AML-193 (cell line): ENCODE results near the gene TMEM135.
"Not testable (repeated sequence)": the region's sequence is repeated elsewhere in the genome, so short reads cannot be mapped to it uniquely, and the experiment has no call there.

Experiments used
- DNase-seq, 2 experiments: peaks; one replicate each; lab custom pipeline; 2025; lab: John Stamatoyannopoulos, UW

The TMEM135 gene

DNA sequence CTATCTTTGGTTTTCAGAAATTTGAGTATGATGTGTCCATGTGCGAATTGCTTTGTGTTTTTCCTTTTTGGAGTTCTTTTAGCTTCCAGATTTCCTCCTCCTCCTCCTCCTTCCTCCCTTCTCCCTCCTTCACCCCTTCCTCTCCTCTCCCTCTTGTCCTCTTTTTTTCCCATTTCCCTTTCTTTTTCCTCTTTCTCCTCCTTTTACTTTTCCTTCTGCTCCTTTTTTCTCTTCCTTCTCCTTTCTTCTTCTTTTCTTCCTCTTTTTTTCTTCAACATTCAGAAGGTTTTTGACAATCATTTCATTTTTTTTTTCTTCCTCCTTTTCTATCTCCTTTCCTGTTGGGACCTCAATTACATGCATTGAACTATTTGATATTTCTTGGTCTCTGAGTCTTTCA, 104.9 kb downstream of the TMEM135 start:
- no peak for DNase-seq

DNA sequence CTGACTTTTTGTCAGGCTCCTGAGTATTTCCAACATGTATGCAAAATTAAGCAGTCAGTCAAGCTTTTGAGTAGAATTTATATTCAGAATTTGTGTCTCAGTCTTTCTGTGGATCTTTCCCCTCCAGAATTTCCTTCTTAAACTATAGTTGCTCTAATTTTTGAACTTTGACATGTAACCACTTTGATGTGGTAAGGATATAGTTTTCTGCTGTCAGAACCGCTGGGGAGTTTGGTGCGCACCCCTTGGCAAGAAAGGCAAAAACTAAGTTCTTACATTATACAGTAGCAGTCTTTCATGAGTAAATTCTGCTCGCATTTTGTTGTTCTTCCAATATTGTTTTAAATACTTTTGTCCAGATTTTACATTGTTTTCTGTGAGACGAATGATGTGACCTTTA, 105.9 kb downstream of the TMEM135 start:
- DNase-seq, result no peak

DNA sequence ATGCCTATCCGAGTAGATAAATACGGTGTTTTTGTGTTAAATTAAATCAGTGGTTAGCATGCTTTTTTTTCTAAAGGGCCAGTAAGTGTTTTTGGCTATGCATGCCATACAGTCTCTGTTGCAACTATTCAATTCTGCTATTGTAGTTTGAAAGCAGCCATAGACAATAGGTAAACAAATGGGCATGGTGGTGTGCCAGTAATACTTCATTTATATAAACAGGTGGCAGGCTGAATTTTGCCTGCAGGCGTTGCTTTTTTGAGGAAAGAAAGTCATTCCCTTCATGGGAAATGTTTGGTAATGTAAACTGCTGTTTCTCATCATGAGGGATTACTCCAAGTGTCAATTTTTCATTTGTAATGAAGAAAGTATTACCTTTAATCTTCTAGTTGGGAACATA, 106.5 kb downstream of the TMEM135 start:
- DNase-seq, result no peak

DNA sequence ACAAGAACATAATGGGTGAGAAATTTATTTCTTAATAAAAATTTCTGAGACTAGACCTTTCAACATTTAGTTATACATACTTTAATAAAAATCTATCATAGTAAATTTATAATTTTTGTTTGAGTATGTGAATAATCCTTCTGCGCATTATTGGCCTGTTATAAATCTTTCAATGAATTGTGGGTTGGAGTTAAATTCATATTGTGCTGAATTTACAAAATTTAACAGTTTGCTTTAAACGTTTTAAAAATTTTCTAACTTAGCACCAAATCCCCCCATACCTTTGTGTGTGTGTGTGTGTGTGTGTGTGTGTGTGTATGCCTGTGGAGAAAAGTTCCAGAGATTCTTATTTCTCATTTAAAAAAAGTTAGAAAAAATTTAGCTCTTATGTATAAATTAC, 111.0 kb downstream of the TMEM135 start:
- DNase-seq, result no peak

DNA sequence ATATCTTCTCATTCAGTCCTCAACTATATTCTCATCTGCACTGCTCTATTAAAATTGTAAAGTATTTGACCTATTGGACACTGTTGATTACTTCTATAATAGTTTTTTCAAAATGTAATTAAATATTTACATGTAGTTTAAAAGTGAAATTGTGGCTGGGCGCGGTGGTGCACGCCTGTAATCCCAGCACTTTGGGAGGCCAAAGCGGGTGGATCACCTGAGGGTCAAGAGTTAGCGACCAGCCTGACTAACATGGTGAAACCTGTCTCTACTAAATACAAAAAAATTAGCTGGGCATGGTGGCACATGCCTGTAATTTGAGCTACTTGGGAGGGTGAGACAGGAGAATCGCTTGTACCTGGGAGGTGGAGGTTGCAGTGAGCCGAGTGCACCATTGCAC, 112.0 kb downstream of the TMEM135 start:
- DNase-seq, result not testable (repeated sequence)

DNA sequence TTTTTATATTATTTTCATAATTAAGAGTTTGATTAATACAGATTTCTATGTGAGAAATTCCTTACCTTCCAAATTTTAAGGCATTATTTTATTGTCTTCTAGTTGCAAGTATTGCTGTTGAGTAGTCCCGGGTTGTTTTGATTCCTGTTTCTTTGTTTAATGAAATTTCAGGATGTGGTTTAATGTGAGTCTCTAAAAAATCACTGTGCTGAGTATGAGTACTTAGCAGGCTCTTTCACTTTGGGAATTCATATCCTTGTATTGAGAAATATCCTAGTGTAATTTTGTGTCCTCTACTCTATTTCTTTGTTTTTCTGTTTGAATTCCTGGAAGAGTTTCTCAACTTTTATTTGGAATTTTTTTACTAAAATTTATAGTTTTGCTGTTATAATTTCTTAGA, 113.2 kb downstream of the TMEM135 start:
- DNase-seq, result no peak

DNA sequence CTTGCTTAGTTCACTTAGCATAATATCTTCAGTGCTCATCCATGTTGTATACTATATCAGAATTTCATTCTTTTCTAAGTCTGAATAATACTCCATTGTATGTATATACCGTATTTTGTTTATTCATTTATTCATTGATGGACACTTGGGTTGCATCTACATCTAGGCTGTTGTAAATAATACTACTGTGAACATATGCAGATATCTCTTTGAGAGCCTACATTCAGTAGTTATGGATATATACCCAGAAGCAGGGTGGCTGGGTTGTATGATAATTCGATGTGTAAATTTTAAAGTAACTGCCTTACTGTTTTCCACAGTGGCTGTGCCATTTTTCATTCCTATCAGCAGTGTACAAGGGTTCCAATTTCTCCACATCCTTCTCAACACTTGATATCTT, 116.5 kb downstream of the TMEM135 start:
- no peak for DNase-seq

DNA sequence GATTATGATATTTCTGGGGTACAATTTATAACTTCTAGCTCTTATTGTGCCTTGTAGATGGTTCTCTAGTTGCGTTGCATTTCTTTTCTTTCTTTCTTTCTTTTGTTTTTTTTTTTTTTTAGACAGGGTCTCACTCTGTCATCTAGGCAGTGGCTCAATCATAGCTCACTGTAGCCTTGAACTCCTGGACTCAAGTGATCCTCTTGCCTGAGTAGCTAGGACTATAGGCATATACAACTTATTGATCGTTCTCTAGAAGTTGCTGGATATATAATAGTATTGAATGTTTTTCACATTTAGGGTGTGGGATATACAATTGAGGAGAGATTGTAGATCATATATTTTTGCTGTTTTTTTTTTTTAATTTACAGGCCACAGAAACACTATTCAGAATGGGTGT, 119.2 kb downstream of the TMEM135 start:
- DNase-seq, result no peak

DNA sequence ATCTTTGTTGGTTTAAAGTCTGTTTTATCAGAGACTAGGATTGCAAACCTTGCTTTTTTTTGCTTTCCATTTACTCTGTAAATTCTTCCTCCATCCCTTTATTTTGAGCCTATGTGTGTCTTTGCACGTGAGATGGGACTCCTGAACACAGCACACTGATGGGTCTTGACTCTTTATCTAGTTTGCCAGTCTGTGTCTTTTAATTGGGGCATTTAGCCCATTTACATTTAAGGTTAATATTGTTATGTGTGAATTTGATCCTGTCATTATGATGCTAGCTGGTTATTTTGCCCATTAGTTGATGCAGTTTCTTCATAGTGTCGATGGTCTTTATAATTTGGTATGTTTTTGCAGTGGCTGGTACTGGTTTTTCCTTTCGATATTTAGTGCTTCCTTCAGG, 131.3 kb downstream of the TMEM135 start:
- DNase-seq, result not testable (repeated sequence)

DNA sequence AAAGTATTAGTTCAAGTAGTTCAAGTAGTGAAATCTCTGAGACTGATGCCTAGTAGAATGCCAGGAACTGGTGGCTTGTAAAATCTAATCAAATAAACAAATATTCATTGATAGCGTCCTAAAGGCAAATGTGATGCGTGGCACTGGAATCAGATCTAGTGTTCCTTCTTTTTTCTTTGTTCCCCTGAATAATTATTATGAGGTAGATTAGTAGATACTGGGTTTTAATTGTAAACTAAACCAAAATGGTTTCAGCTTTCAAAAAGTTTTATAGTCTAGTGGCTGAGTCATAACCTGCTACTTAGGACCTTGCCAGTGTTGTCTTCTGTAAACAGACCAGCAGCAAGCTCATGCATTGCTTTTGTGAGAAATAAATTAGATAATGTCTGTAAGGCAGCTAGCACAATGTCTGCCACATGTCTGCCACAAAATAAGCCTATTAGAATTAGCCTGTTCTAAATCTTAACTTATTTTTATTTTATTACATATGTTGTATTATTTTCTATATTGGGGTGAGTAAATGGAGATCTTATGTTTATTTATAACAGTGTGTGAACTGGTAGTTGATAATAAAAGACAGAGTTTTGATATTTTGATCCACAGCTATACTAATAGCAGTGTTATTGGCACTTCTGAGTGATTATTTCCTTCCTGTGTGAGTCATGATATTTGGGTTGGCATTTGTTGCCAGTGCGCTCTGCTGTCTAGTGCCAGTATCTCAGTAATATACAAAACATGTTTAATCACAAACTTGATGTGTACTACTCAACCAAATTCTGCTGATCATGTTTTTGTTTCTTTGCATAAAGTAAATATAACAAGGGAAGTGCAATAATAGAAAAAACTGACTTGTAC, 135.7 kb downstream of the TMEM135 start:
- no peak for DNase-seq

DNA sequence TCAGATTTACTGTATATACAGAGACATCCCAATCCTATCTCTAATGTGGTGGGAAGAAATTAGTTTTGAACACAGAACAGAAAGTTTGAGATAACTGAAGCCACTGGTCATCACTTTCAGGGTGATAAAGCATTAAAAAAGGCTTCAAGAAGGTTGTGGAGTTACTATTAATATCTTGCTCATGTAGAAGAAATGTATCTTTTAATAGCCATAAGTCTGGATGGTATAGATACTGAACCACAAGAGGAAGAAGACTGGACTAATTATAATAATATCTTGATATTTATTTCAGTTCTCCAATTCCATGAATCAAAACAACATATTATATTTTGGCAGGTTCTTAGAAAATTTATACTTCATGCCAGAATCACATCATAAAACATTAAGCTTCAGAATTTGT, 137.1 kb downstream of the TMEM135 start:
- no peak for DNase-seq

DNA sequence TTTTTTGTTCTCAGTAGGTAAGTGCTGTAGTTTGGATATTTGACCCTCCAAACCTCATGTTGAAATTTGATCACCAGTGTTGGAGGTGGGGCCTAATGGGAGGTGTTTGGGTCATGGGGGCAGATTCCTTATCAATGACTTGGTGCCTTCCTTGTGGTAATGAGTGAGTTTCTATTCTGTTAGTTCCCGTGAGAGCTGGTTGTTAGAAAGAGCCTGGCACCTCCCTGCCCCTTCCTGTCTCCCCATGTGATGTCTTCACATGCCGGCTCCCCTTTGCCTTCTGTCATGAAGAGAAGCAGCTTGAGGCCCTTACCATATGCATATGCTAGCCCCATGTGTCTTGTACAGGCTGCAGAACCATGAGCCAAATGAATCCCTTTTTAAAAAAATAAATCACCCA, 138.3 kb downstream of the TMEM135 start:
- no peak for DNase-seq

DNA sequence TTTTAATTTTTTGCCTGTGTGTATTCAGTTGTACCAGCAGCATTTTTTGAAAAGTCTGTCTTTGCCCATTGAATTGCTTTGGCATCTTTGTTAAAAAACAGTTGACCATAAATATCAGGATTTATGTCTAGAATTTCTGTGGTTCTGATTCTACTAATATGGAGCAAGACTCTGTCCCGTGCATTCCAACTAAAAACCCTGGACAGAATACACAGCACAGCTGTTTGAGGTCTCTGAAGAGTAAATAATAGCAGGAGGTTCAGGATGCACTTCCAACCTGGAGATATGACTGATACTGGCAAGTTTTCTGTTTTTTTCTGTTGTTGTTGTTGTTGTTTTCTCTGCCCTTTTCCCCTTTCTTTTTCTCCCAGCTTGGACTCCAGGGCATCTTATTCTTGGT, 141.9 kb downstream of the TMEM135 start:
- no peak for DNase-seq

DNA sequence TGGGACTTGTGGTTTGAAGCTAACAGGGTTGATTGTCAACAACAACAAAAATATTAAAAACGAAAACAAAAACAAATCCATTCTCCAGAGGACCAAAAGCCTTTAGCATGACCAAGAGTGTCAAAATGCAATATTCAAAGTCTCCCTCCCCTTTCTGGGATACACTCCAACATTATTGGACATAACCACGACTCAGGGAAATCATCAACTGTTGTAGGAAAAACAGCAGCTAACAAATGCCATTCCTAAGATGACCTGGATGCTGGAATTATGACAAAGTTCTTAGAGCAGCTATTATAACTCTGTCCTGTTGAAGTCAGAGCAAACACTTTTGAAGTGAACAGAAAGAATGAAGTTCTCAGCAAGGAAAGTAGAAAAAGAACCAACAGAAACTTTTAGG, 143.0 kb downstream of the TMEM135 start:
- DNase-seq, result no peak

DNA sequence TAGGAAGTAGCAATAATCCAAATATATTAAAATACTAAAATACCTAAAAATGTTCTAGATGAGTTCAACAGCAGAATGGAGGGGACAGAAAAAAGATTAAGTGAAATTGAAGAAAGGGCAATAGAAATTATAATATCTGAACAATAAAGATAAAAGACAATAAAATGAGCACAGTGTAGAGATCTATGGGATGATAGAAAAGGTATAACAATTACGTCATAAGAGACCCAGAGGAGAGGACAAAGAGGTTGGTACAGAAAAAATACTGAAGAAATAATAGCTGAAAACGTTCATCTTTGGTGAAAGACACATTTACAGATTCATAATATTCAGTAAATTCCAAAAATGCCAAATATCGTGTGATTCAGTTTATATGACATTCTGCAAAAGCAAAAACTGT, 143.4 kb downstream of the TMEM135 start:
- no peak for DNase-seq

DNA sequence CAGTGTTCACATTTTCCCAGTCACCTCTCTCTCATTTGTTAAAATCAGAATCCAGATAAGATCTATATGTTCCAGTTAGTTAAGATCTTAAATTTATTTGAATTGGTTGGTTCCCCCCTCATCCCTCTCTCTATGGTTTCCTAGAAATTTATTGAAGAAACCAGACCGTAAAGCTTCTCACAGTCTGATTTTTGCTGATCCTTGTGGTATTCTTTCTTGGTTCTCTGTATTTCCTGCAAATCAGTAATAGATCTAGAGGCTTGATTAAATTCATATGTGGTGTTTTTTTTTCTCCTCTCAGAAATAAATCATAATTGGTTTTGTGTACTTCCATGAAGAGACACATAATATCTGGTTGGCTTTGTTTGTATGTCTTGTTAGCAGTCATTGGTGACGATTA, 147.5 kb downstream of the TMEM135 start:
- no peak for DNase-seq

DNA sequence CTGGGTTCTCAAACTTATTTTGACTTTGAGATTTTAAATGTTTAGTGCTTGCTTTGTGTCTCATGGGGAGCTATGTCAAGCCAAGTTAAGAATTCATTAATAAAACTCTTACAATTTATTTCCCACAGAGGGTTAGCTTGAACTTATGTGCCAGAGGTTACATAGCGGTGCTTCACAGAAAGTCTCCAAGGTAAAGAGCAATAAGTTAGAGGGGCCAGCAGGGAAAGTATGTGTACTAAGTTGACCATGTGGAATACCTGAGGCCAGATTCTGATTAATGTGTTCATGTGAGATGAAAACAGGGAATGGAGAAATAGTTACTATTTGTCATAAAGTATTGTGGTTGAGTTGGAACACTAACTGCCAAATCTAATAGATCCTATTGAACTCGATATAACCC, 149.3 kb downstream of the TMEM135 start:
- DNase-seq, result no peak

DNA sequence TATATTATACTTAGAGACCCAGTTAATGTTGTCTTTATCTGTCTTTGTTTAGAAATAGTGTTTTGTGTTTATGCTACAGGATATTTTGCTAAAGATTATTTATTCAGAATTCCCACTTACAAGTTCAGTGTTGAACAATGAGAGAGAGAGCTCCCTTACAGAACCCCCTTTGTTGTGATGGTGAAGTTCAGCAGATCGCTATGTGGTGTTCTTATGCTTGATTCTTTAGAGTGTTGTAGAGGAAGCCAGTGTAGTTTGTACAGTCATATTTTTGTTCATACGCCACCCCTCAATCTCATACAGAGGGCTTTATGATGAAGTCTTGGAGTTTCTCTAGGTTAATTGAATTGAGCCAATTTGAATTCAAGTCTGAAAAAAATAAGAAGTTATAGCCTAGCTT, 150.2 kb downstream of the TMEM135 start:
- DNase-seq, result no peak

DNA sequence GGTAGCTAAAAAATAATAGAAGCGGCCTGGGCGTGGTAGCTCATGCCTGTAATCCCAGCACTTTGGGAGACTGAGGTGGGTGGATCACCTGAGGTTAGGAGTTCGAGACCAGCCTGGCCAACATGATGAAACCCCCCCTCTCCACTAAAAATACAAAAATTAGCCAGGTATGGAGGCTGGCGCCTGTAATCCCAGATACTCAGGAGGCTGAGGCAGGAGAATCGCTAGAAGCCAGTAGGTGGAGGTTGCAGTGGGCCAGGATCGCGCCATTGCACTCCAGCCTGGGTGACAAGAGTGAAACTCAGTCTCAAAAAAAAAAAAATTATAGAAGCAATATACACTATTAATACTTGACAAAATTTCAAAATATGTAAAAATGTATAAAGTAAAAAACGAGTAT, 150.7 kb downstream of the TMEM135 start:
- not testable (repeated sequence) for DNase-seq

DNA sequence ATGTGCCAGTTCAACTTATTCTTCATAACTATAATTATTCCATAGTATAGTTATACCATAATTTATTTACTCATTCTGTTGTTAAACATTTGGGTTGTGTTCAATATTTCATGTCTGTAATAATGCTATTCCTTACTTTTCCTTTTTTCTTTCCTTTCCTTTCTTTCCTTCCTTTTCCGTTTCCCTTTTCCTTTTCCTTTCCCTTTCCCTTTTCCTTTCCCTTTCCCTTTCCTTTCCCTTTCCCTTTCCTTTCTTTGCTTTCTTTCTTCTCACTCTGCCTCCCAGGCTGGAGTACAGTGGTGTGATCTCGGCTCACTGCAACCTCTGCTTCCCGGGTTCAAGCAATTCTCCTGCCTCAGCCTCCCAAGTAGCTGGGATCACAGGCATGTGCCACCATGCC, 151.2 kb downstream of the TMEM135 start:
- not testable (repeated sequence) for DNase-seq

DNA sequence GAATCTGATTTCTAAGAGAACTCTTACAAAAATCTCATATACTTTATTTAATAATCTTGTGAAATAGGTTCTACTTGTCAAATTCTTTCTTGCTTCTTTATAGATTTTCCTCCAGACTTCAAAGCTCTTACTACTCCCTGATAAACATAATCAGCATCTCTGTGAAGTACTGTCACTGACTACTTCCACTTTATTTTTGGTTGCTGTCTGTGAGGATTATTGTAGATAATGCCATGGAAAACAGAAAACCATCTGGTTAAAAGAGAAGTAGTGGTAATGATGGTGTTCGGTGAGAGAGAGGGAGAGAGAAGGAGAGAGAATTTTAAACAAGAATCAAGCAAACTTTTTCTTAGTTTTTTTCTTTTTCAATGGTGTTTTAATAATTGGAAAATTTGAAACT, 152.3 kb downstream of the TMEM135 start:
- no peak for DNase-seq

DNA sequence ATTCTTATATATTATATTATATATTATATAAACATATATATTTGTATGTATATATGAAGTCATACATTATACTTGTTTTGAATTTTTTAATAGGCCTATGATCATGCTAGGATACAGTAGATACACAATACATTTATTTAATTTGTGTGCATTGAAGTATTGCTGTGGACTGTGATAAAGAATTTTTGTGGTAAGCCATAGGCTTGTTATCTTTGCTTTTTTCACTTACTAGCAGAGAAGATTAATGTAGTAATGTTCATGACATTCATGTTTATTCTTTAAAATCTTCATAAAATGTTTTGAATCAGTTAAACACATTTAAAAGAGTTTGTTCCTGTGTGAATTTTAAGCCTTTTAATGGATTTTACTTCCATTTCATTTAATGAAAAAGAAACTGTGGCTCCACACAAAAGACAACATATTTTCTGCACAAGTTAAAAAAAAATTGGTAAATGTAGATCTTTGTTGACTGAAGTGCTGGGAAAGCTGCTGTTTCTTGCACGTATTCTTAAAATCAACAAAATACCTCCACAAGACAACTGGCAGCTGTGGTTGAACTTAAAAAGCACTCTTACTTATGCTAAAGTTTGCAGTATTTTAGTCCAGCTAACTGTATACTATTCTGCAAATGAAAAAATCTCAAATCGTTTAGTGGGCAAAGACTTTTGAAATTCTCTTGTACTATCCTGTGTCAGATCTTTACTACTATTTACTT, 156.2 kb downstream of the TMEM135 start:
- DNase-seq, result no peak

DNA sequence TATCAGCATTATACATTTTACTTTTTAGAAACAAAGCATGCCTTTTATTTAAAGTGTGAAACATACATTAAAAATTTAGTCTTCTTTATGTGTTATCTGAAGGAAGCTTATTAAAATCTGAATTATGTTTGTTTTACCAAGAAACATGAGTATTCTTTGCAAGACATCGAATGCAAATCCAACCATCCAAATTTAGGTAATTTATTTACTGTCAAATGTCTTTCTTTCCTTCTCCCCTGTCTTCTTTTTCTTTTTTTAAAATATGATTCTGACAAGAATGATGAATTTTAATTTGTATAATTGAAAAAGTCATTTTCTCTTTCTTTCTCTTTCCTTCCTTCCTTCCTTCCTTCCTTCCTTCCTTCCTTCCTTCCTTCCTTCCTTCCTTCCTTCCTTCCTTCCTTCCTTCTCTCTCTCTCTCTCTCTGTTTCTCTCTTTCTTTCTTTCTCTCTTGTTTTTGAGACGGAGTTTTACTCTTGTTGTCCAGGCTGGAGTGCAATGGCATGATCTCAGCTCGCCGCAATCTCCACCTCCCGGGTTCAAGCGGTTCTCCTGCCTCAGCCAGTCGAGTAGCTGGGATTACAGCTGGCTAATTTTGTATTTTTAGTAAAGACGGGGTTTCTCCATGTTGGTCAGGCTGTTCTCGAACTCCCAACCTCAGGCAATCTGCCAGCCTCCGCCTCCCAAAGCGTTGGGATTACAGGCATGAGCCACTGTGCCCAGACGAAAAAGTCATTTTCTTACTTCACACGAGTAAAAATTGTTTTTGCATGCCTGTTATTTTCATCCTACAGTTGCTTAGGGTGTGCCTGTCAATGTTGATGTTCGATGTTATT, 157.5 kb downstream of the TMEM135 start:
- no peak for DNase-seq
